SK-N-MC (cell line): ENCODE data around the gene RIBC1.

Source experiments
- FOXP2 ChIP-seq: optimal IDR thresholded peaks from 2 replicates; pipeline ENCODE3; 2011; ENCODE audit warnings: mild to moderate bottlenecking, moderate library complexity; ENCODE audit not compliant: insufficient read depth; ENCODE audit errors: extremely low read length, control extremely low read depth
- POLR2AphosphoS5 ChIP-seq: IDR thresholded peaks from 2 replicates; pipeline ENCODE4 v1.6.1; 2012; ENCODE audit warnings: mild to moderate bottlenecking, low read depth, low read length, borderline replicate concordance

- TF ChIP-seq POLR2AphosphoS5 (no peak), FOXP2 (no peak)
Measured at GRCh38 chrX:53438832-53439230, 16.2 kb downstream of the RIBC1 start.
